KMS-11 (cell line): Measurements from ENCODE around the gene SETD7.

Experiments
- H2AFZ ChIP-seq: fragments of 200-600 bp; sonication (generic); 2 replicates; pipeline ENCODE4 v1.6.1; 2016; ENCODE audit warnings: antibody characterized with exemption, mixed run types, low read depth
- H3K27ac ChIP-seq: fragments of 200-600 bp; sonication (generic); 2 replicates; pipeline ENCODE4 v1.6.1; 2016; ENCODE audit warnings: mild to moderate bottlenecking, mixed run types
- H3K27me3 ChIP-seq: fragments of 200-600 bp; sonication (generic); 2 replicates; pipeline ENCODE4 v1.6.1; 2017; ENCODE audit warnings: mild to moderate bottlenecking, low read depth, mixed run types, moderate library complexity; ENCODE audit not compliant: insufficient read depth
- H3K36me3 ChIP-seq: fragments of 200-600 bp; sonication (generic); 2 replicates; pipeline ENCODE4 v1.6.1; 2017; ENCODE audit warnings: mild to moderate bottlenecking, mixed run types; ENCODE audit not compliant: insufficient read depth
- H3K4me1 ChIP-seq: fragments of 200-600 bp; sonication (generic); 2 replicates; pipeline ENCODE4 v1.6.1; 2016; ENCODE audit warnings: mild to moderate bottlenecking, low read depth, mixed run types; ENCODE audit not compliant: poor library complexity, severe bottlenecking
- H3K4me2 ChIP-seq: fragments of 200-600 bp; sonication (generic); 2 replicates; pipeline ENCODE4 v1.7.0; 2016; ENCODE audit warnings: mild to moderate bottlenecking, mixed run types
- H3K4me3 ChIP-seq: fragments of 200-600 bp; sonication (generic); IDR thresholded peaks from 2 replicates; pipeline ENCODE4 v1.6.1; 2017; ENCODE audit warnings: low read depth, low read length, mixed read lengths; ENCODE audit not compliant: insufficient read depth
- H3K79me2 ChIP-seq: fragments of 200-600 bp; sonication (generic); 2 replicates; pipeline ENCODE4 v1.6.1; 2016; ENCODE audit warnings: low read depth, mixed run types; ENCODE audit not compliant: insufficient read depth
- H3K9ac ChIP-seq: fragments of 200-600 bp; sonication (generic); 2 replicates; pipeline ENCODE4 v1.6.1; 2016; ENCODE audit warnings: mild to moderate bottlenecking, mixed run types
- H4K20me1 ChIP-seq: fragments of 200-600 bp; sonication (generic); 2 replicates; pipeline ENCODE4 v1.6.1; 2016; ENCODE audit warnings: mild to moderate bottlenecking, mixed run types; ENCODE audit not compliant: insufficient read depth
- TF ChIP-seq, protein P1 (sequence below): fragments of 200-600 bp; sonication (generic); conservative IDR thresholded peaks from 2 replicates; pipeline ENCODE4 v1.6.1; 2017; ENCODE audit warnings: low read depth, mild to moderate bottlenecking, antibody characterized with exemption, low read length, moderate library complexity, mixed read lengths

SETD7 gene

GRCh38 chr4:139587446-139587845 lies 31.4 kb upstream of the SETD7 start:
- no peak overlapping the region for H3K4me3 ChIP-seq
- H3K36me3 ChIP-seq = no peaks in the 10 kb centered on the region; the same call in 1 of the 2 replicates
- H4K20me1 ChIP-seq = no peaks in the 10 kb centered on the region
- H3K9ac ChIP-seq = no peak overlapping the region
- H3K27me3 ChIP-seq = no peaks in the 10 kb centered on the region
- H3K79me2 ChIP-seq = no peaks in the 10 kb centered on the region
- peaks cover 3% of the 10 kb centered on the region for H3K4me1 ChIP-seq
- H3K4me2 ChIP-seq = no peak overlapping the region
- H3K27ac ChIP-seq = no peak overlapping the region
- TF ChIP-seq, protein P1, sequence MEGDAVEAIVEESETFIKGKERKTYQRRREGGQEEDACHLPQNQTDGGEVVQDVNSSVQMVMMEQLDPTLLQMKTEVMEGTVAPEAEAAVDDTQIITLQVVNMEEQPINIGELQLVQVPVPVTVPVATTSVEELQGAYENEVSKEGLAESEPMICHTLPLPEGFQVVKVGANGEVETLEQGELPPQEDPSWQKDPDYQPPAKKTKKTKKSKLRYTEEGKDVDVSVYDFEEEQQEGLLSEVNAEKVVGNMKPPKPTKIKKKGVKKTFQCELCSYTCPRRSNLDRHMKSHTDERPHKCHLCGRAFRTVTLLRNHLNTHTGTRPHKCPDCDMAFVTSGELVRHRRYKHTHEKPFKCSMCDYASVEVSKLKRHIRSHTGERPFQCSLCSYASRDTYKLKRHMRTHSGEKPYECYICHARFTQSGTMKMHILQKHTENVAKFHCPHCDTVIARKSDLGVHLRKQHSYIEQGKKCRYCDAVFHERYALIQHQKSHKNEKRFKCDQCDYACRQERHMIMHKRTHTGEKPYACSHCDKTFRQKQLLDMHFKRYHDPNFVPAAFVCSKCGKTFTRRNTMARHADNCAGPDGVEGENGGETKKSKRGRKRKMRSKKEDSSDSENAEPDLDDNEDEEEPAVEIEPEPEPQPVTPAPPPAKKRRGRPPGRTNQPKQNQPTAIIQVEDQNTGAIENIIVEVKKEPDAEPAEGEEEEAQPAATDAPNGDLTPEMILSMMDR = no peak
- no peak overlapping the region for H2AFZ ChIP-seq

GRCh38 chr4:139585473-139585872 lies 29.5 kb upstream of the SETD7 start:
- no peak overlapping the region for H3K4me3 ChIP-seq
- H3K79me2 ChIP-seq = no peaks in the 10 kb centered on the region
- no peak overlapping the region for H2AFZ ChIP-seq
- TF ChIP-seq, protein P1 = no peak
- H3K9ac ChIP-seq = no peak overlapping the region
- peaks cover 3% of the 10 kb centered on the region for H3K4me1 ChIP-seq
- no peaks in the 10 kb centered on the region for H3K36me3 ChIP-seq
- no peak overlapping the region for H3K27ac ChIP-seq
- no peaks in the 10 kb centered on the region for H3K27me3 ChIP-seq
- no peak overlapping the region for H3K4me2 ChIP-seq
- H4K20me1 ChIP-seq = no peaks in the 10 kb centered on the region

- H3K27ac ChIP-seq = no peak overlapping the region
- H3K4me3 ChIP-seq = no peak overlapping the region
Measured at GRCh38 chr4:139584784-139585183, 28.8 kb upstream of the SETD7 start.

GRCh38 chr4:139584013-139584412 lies 28.0 kb upstream of the SETD7 start:
- Histone ChIP-seq H2AFZ (no peak overlapping the region), H3K79me2 (no peaks in the 10 kb centered on the region), H3K4me2 (no peak overlapping the region), H3K27me3 (no peaks in the 10 kb centered on the region), H3K36me3 (no peaks in the 10 kb centered on the region), H3K4me3 (no peak overlapping the region), H3K4me1 (peaks cover 3% of the 10 kb centered on the region), H4K20me1 (no peaks in the 10 kb centered on the region), H3K9ac (no peak overlapping the region), H3K27ac (no peak overlapping the region)
- TF ChIP-seq, protein P1 = no peak

More at GRCh38 chr4:139584784-139585183, 28.8 kb upstream of the SETD7 start:
- Histone ChIP-seq H3K27me3 (no peaks in the 10 kb centered on the region), H3K36me3 (no peaks in the 10 kb centered on the region), H3K4me1 (peaks cover 3% of the 10 kb centered on the region), H4K20me1 (no peaks in the 10 kb centered on the region), H3K4me2 (no peak overlapping the region), H3K79me2 (no peaks in the 10 kb centered on the region), H2AFZ (no peak overlapping the region), H3K9ac (no peak overlapping the region)
- TF ChIP-seq, protein P1 = no peak
